H9 (cell line): ENCODE data around the gene RPE65. TPM values are rescaled to one million over a fixed set of nuclear protein-coding genes. Genes with fewer than 3 reads are reported as not detected.

Experiments used
- DNase-seq: peaks from one replicate; pipeline ENCODE4 v3.0.0-alpha.2; 2017
- H2AFZ ChIP-seq: one replicate; pipeline ENCODE4 v1.6.1; 2013; ENCODE audit warnings: mild to moderate bottlenecking, low read length, control low read depth, moderate library complexity
- H2AK5ac ChIP-seq: 2 replicates; pipeline ENCODE4 v1.6.1; 2013; ENCODE audit warnings: low read length, control low read depth, mixed read lengths; ENCODE audit not compliant: insufficient read length
- H2BK120ac ChIP-seq: one replicate; pipeline ENCODE4 v1.6.1; 2013; ENCODE audit warnings: low read depth, mild to moderate bottlenecking, low read length, control low read depth, inconsistent platforms; ENCODE audit not compliant: poor library complexity, severe bottlenecking
- H2BK12ac ChIP-seq: 2 replicates; pipeline ENCODE4 v1.6.1; 2013; ENCODE audit warnings: low read length, control low read depth, mixed read lengths, low read depth; ENCODE audit not compliant: insufficient read length
- H2BK15ac ChIP-seq: 2 replicates; pipeline ENCODE4 v1.6.1; 2013; ENCODE audit warnings: low read depth, low read length, control low read depth
- H2BK20ac ChIP-seq: one replicate; pipeline ENCODE4 v1.6.1; 2013; ENCODE audit warnings: low read depth, mild to moderate bottlenecking, low read length, control low read depth, inconsistent platforms; ENCODE audit not compliant: poor library complexity, severe bottlenecking
- H2BK5ac ChIP-seq: 2 replicates; pipeline ENCODE4 v1.6.1; 2013; ENCODE audit warnings: low read length, control low read depth, mixed read lengths; ENCODE audit not compliant: insufficient read length
- H3K14ac ChIP-seq: 2 replicates; pipeline ENCODE4 v1.6.1; 2013; ENCODE audit warnings: low read length, control low read depth; ENCODE audit not compliant: insufficient read depth
- H3K18ac ChIP-seq: 2 replicates; pipeline ENCODE4 v1.6.1; 2013; ENCODE audit warnings: low read depth, mild to moderate bottlenecking, mixed read lengths, low read length, control low read depth; ENCODE audit not compliant: insufficient read length
- H3K23ac ChIP-seq: 2 replicates; pipeline ENCODE4 v1.6.1; 2013; ENCODE audit warnings: low read length, control low read depth, mixed read lengths, low read depth; ENCODE audit not compliant: insufficient read length
- H3K23me2 ChIP-seq: 2 replicates; pipeline ENCODE4 v1.6.1; 2013; ENCODE audit warnings: low read depth, mild to moderate bottlenecking, mixed read lengths, low read length, control low read depth; ENCODE audit not compliant: insufficient read length, poor library complexity, severe bottlenecking
- H3K27ac ChIP-seq: 2 replicates; pipeline ENCODE4 v1.5.1; 2013; ENCODE audit warnings: low read length, control low read depth, mixed read lengths, low read depth; ENCODE audit not compliant: insufficient read length
- H3K27me3 ChIP-seq: 2 replicates; pipeline ENCODE4 v1.6.1; 2013; ENCODE audit warnings: low read length, control low read depth, inconsistent platforms; ENCODE audit not compliant: insufficient read depth
- H3K4ac ChIP-seq: 2 replicates; pipeline ENCODE4 v1.6.1; 2013; ENCODE audit warnings: low read depth, mild to moderate bottlenecking, control low read depth, inconsistent platforms, low read length, moderate library complexity
- H3K4me1 ChIP-seq: 2 replicates; pipeline ENCODE4 v1.6.1; 2013; ENCODE audit warnings: low read length, control low read depth, inconsistent platforms; ENCODE audit not compliant: insufficient read depth
- H3K4me2 ChIP-seq: 2 replicates; pipeline ENCODE4 v1.6.1; 2013; ENCODE audit warnings: low read length, control low read depth, mixed read lengths; ENCODE audit not compliant: insufficient read length, insufficient read depth
- H3K56ac ChIP-seq: 2 replicates; pipeline ENCODE4 v1.6.1; 2013; ENCODE audit warnings: low read depth, mild to moderate bottlenecking, mixed read lengths, low read length, control low read depth; ENCODE audit not compliant: insufficient read length
- H3K79me1 ChIP-seq: 2 replicates; pipeline ENCODE4 v1.6.1; 2013; ENCODE audit warnings: low read depth, mild to moderate bottlenecking, moderate library complexity, low read length, control low read depth, inconsistent platforms; ENCODE audit not compliant: insufficient read depth, poor library complexity, severe bottlenecking
- H3K79me2 ChIP-seq: 2 replicates; pipeline ENCODE4 v1.6.1; 2013; ENCODE audit warnings: low read length, control low read depth, inconsistent platforms; ENCODE audit not compliant: insufficient read depth
- H3K9ac ChIP-seq: 2 replicates; pipeline ENCODE4 v1.6.1; 2013; ENCODE audit warnings: low read length, control low read depth, mixed read lengths; ENCODE audit not compliant: insufficient read length; ENCODE audit errors: extremely low read depth
- H3K9me3 ChIP-seq: one replicate; pipeline ENCODE4 v1.6.1; 2013; ENCODE audit warnings: low read depth, low read length, inconsistent platforms; ENCODE audit not compliant: control insufficient read depth
- H3T11ph ChIP-seq: one replicate; pipeline ENCODE4 v1.6.1; 2013; ENCODE audit warnings: mild to moderate bottlenecking, low read length, control low read depth, inconsistent platforms
- H4K20me1 ChIP-seq: one replicate; pipeline ENCODE4 v1.6.1; 2013; ENCODE audit not compliant: control insufficient read depth, insufficient read length, insufficient read depth
- H4K5ac ChIP-seq: 2 replicates; pipeline ENCODE4 v1.6.1; 2013; ENCODE audit warnings: low read depth, mild to moderate bottlenecking, mixed read lengths, low read length, control low read depth; ENCODE audit not compliant: insufficient read length
- H4K8ac ChIP-seq: replicated peaks from 2 replicates; pipeline ENCODE4 v1.6.1; 2013; ENCODE audit warnings: low read length, control low read depth, mixed read lengths, low read depth; ENCODE audit not compliant: insufficient read length
- H4K91ac ChIP-seq: 2 replicates; pipeline ENCODE4 v1.6.1; 2013; ENCODE audit warnings: low read depth, mild to moderate bottlenecking, moderate library complexity, mixed read lengths, low read length, control low read depth; ENCODE audit not compliant: insufficient read length
- H3K27ac Mint-ChIP-seq, 3 experiments: 2 replicates in 2 of 3; 3 replicates in 1 of 3; pipeline ENCODE4 v1.8.0; 2020 to 2021; ENCODE audit warnings: mixed read lengths in 3 of 3, mild to moderate bottlenecking in 1 of 3, moderate library complexity in 1 of 3
- H3K27me3 Mint-ChIP-seq: 2 replicates; pipeline ENCODE4 v1.8.0; 2021; ENCODE audit warnings: low read depth, mild to moderate bottlenecking, moderate library complexity, mixed read lengths
- H3K36me3 Mint-ChIP-seq, 3 experiments: 2 replicates in 2 of 3; 3 replicates in 1 of 3; pipeline ENCODE4 v1.8.0; 2020 to 2021; ENCODE audit warnings: low read depth in 3 of 3, mixed read lengths in 3 of 3; ENCODE audit not compliant: insufficient read depth in 1 of 3
- H3K4me1 Mint-ChIP-seq, 2 experiments: 2 replicates each; pipeline ENCODE4 v1.8.0; 2020; ENCODE audit warnings: mixed read lengths in 2 of 2
- H3K4me3 Mint-ChIP-seq, 2 experiments: 2 replicates in 1 of 2; 3 replicates in 1 of 2; pipeline ENCODE4 v1.8.0; 2020 to 2021; ENCODE audit warnings: mild to moderate bottlenecking in 2 of 2, mixed read lengths in 2 of 2, moderate library complexity in 1 of 2
- H3K9me3 Mint-ChIP-seq, 2 experiments: 2 replicates in 1 of 2; 3 replicates in 1 of 2; pipeline ENCODE4 v1.8.0; 2020; ENCODE audit warnings: mild to moderate bottlenecking in 2 of 2, mixed read lengths in 2 of 2, moderate library complexity in 1 of 2
- CTCF ChIP-seq: fragments of 200-600 bp; sonication (generic); conservative IDR thresholded peaks from 3 replicates; pipeline ENCODE4 v1.8.0; 2021; ENCODE audit warnings: antibody characterized with exemption, mild to moderate bottlenecking
- WGBS: extraction: QIAGEN DNeasy Blood & Tissue Kit; methylation state at CpG from one replicate; pipeline ENCODE4 v1.1.7; 2013; ENCODE audit warnings: missing lambda C conversion rate, low lambda C conversion rate, mixed read lengths; ENCODE audit not compliant: insufficient read length; ENCODE audit errors: extremely low coverage; 5-methylcytosine and 5-hydroxymethylcytosine counted together
- total RNA-seq: library from RNA; stranded (reverse); gene quantifications from 2 replicates; pipeline ENCODE4 v1.2.1, GENCODE V29; 2021

Gene RPE65
- total RNA-seq, 1 experiment from 2014 or later, result not detected

GRCh38 chr1:68429233-68429808, 20.4 kb downstream of the RPE65 start:
- H3K4me1 Mint-ChIP-seq, result no peaks in the 10 kb centered on the region
- no peak overlapping the region for H4K5ac ChIP-seq
- H3K79me2 ChIP-seq, result no peaks in the 10 kb centered on the region
- H3K9ac ChIP-seq, result no peak overlapping the region
- no peak overlapping the region for H2AK5ac ChIP-seq
- no peak overlapping the region for H3K4ac ChIP-seq
- H3K14ac ChIP-seq, result no peak overlapping the region
- no peaks in the 10 kb centered on the region for H3K36me3 Mint-ChIP-seq
- no peaks in the 10 kb centered on the region for H3K27me3 Mint-ChIP-seq
- H3K9me3 Mint-ChIP-seq, result no peaks in the 10 kb centered on the region
- H2BK15ac ChIP-seq, result no peak overlapping the region
- no peaks in the 10 kb centered on the region for H3K27me3 ChIP-seq
- no peak overlapping the region for H3K4me2 ChIP-seq
- WGBS, result no CpG with 5 or more reads among the region's 4 CpGs
- no peak for DNase-seq
- no peak overlapping the region for H2AFZ ChIP-seq
- H3K27ac ChIP-seq, result no peak overlapping the region
- H3K4me3 Mint-ChIP-seq, result no peak overlapping the region
- H3K9me3 ChIP-seq, result no peaks in the 10 kb centered on the region
- H2BK5ac ChIP-seq, result no peak overlapping the region
- no peaks in the 10 kb centered on the region for H4K20me1 ChIP-seq
- no peak for TF ChIP-seq CTCF
- H3T11ph ChIP-seq, result no peak overlapping the region
- H2BK20ac ChIP-seq, result no peak overlapping the region
- no peak overlapping the region for H3K23ac ChIP-seq
- H3K18ac ChIP-seq, result no peak overlapping the region
- H3K79me1 ChIP-seq, result no peaks in the 10 kb centered on the region
- H3K27ac Mint-ChIP-seq, result no peak overlapping the region
- no peak overlapping the region for H2BK12ac ChIP-seq
- H3K4me1 ChIP-seq, result no peaks in the 10 kb centered on the region
- no peak overlapping the region for H4K8ac ChIP-seq
- H3K23me2 ChIP-seq, result no peaks in the 10 kb centered on the region
- H4K91ac ChIP-seq, result no peak overlapping the region
- no peak overlapping the region for H2BK120ac ChIP-seq
- no peak overlapping the region for H3K56ac ChIP-seq
